CD4-positive, CD25-positive, alpha-beta regulatory T cell (primary cell): ENCODE measurements around the gene RABL3. TPM values are rescaled to one million over a fixed set of nuclear protein-coding genes. Genes with fewer than 3 reads are reported as not detected.
"Not testable (repeated sequence)": the region's sequence is repeated elsewhere in the genome, so short reads cannot be mapped to it uniquely, and the experiment has no call there.

Experiments used
- ATAC-seq, 2 donors: fragments of 150-1000 bp; cut with Tn5 transposase; one replicate each; pipeline ENCODE4 v1.10.0; 2021; ENCODE audit warnings: low read depth in 2 of 2, moderate number of reproducible peaks in 2 of 2, moderate library complexity in 1 of 2
- DNase-seq, 3 donors: peaks; one replicate each; pipeline versions ENCODE4 v3.0.0 to v3.0.0-alpha.2; 2012 to 2022; ENCODE audit warnings: mixed read lengths in 1 of 3
- H3K27ac ChIP-seq: one replicate; pipeline ENCODE4 v1.7.0; 2013; ENCODE audit warnings: mild to moderate bottlenecking, low read length; ENCODE audit not compliant: insufficient read depth, poor library complexity, severe bottlenecking
- H3K27me3 ChIP-seq: one replicate; pipeline ENCODE4 v1.7.0; 2013; ENCODE audit warnings: low read length; ENCODE audit not compliant: control insufficient read depth, insufficient read depth
- H3K36me3 ChIP-seq: one replicate; pipeline ENCODE4 v1.7.0; 2013; ENCODE audit warnings: mild to moderate bottlenecking, low read length, moderate library complexity; ENCODE audit not compliant: control insufficient read depth, insufficient read depth
- H3K4me1 ChIP-seq: 2 replicates; pipeline ENCODE4 v1.7.0; 2013; ENCODE audit warnings: mild to moderate bottlenecking, low read length; ENCODE audit not compliant: insufficient read depth, control insufficient read depth, poor library complexity, severe bottlenecking
- H3K4me3 ChIP-seq: one replicate; pipeline ENCODE4 v1.7.0; 2013; ENCODE audit warnings: low read depth, mild to moderate bottlenecking, low read length, moderate library complexity
- H3K9me3 ChIP-seq, 2 experiments: 1 replicate in 1 of 2; 2 replicates in 1 of 2; pipeline ENCODE4 v1.7.0; 2013; ENCODE audit warnings: low read length in 2 of 2, mild to moderate bottlenecking in 1 of 2, moderate library complexity in 1 of 2; ENCODE audit not compliant: control insufficient read depth in 2 of 2
- H3K27ac Mint-ChIP-seq, 3 donors: one replicate each; pipeline ENCODE4 v1.8.0; 2020 to 2022; ENCODE audit warnings: mild to moderate bottlenecking in 3 of 3, mixed read lengths in 3 of 3, moderate library complexity in 2 of 3
- H3K27me3 Mint-ChIP-seq: one replicate; pipeline ENCODE4 v1.8.0; 2022; ENCODE audit warnings: mild to moderate bottlenecking, mixed read lengths
- H3K36me3 Mint-ChIP-seq: one replicate; pipeline ENCODE4 v1.8.0; 2020; ENCODE audit warnings: mixed read lengths
- H3K4me1 Mint-ChIP-seq, 4 donors: one replicate each; pipeline ENCODE4 v1.8.0; 2020 to 2022; ENCODE audit warnings: mixed read lengths in 4 of 4, mild to moderate bottlenecking in 1 of 4
- H3K4me3 Mint-ChIP-seq, 4 donors: one replicate each; pipeline ENCODE4 v1.8.0; 2020 to 2022; ENCODE audit warnings: mild to moderate bottlenecking in 4 of 4, mixed read lengths in 4 of 4, moderate library complexity in 3 of 4
- H3K9me3 Mint-ChIP-seq, 7 donors: one replicate each; pipeline ENCODE4 v1.8.0; 2020 to 2022; ENCODE audit warnings: mixed read lengths in 7 of 7, mild to moderate bottlenecking in 3 of 7, moderate library complexity in 2 of 7
- polyA plus RNA-seq, 4 donors: library from polyadenylated mRNA; unstranded; fragments of 300-500 nt; fragmentation: Illumina TruSeq; gene quantifications; one replicate each; pipeline ENCODE4 v1.2.3, GENCODE V29; 2021
- total RNA-seq: library from RNA; stranded (reverse); gene quantifications from one replicate; pipeline ENCODE4 v1.2.3, GENCODE V29; 2022

Gene RABL3
- total and polyA plus RNA-seq, 5 donors from 2014 or later, result 16.3 to 53.0 (median 46.8) TPM

- not testable (repeated sequence) for H3K27me3 Mint-ChIP-seq, H3K9me3 ChIP-seq, H3K27me3 ChIP-seq, H3K36me3 ChIP-seq
- H3K36me3 Mint-ChIP-seq, result peaks cover 19% of the 10 kb centered on the region
- peak; percentile 87 for ATAC-seq
- peaks cover 24% of the 10 kb centered on the region for H3K4me1 ChIP-seq
- DNase-seq, result peak; percentile 62 to 86 (median 77)
- peak overlapping the region; percentile 72 for H3K27ac ChIP-seq
- peaks cover 32 to 61% (median 47%) of the 10 kb centered on the region in 4 donors for H3K4me1 Mint-ChIP-seq
- peaks cover 0 to 17% (median 1%) of the 10 kb centered on the region in 7 donors for H3K9me3 Mint-ChIP-seq
- peak overlapping the region; percentile 90 to 96 (median 93) for H3K4me3 Mint-ChIP-seq
- H3K27ac Mint-ChIP-seq, result peak overlapping the region; percentile 93 to 99 (median 96)
- H3K4me3 ChIP-seq, result peak overlapping the region; percentile 80
Observed at GRCh38 chr3:120719167-120719834, 23.0 kb downstream of the RABL3 start.

DNA sequence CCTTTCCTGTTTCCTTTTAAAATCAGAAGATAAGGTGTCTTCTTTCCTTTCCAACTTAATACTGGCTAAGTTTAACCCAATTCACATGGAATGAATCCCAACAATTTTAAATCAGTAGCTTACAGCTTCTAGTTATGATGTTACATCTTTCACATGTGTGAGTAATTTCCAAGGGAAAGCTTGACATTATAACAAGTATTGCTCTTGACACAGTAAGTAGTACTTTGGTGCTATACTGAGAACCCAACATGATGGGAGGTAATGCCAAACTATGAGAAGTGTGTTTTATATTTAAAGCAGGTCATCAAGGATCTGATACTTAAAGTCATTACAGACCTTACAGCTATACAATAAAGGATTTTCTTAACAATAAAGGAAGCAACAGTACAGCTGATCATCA lies 29.1 kb downstream of the RABL3 start:
- peaks cover 9% of the 10 kb centered on the region for H3K4me1 ChIP-seq
- Mint-ChIP-seq H3K36me3 (peaks cover 26% of the 10 kb centered on the region), H3K27me3 (no peaks in the 10 kb centered on the region), H3K9me3 (peaks cover 0 to 1% (median 0%) of the 10 kb centered on the region in 7 donors), H3K27ac (peak overlapping the region in 2 of 3 donors; percentile 16 to 74), H3K4me3 (no peak overlapping the region), H3K4me1 (peaks cover 24 to 49% (median 38%) of the 10 kb centered on the region in 4 donors)
- DNase-seq (no peak), ATAC-seq (no peak)
- H3K9me3 ChIP-seq, result no peaks in the 10 kb centered on the region
- H3K36me3 ChIP-seq, result peaks cover 10% of the 10 kb centered on the region
- no peak overlapping the region for H3K27ac ChIP-seq
- no peaks in the 10 kb centered on the region for H3K27me3 ChIP-seq
- H3K4me3 ChIP-seq, result no peak overlapping the region

GRCh38 chr3:120710369-120710768 lies 31.9 kb downstream of the RABL3 start:
- Mint-ChIP-seq H3K9me3 (peaks cover 0 to 3% (median 0%) of the 10 kb centered on the region in 7 donors), H3K4me1 (peaks cover 20 to 42% (median 28%) of the 10 kb centered on the region in 4 donors), H3K36me3 (peaks cover 44% of the 10 kb centered on the region), H3K27ac (no peak overlapping the region), H3K27me3 (no peaks in the 10 kb centered on the region), H3K4me3 (no peak overlapping the region)
- ATAC-seq, result no peak
- Histone ChIP-seq H3K36me3 (peaks cover 20% of the 10 kb centered on the region), H3K27me3 (no peaks in the 10 kb centered on the region), H3K9me3 (no peaks in the 10 kb centered on the region), H3K4me3 (no peak overlapping the region), H3K27ac (no peak overlapping the region), H3K4me1 (no peaks in the 10 kb centered on the region)
- no peak for DNase-seq

DNA sequence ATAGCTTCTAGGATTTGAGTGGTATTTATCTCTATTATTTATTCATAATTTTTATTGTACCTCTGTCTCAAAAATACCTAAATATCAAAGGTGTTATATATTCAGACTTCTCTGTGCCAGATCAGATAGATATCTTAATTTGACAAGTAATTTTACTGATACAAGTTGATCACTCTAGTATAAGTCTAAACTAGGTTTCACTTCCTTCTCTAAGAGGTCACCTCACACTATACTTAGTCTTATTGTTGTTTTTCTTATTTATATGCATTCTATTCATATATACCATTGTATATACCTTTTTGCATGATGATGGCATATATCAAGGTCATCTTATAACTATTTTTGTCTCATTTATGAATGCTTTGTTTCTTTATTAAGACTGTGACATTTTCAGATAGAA lies 33.9 kb downstream of the RABL3 start:
- no peaks in the 10 kb centered on the region for H3K27me3 Mint-ChIP-seq
- peaks cover 48% of the 10 kb centered on the region for H3K36me3 Mint-ChIP-seq
- Histone ChIP-seq H3K36me3 (peaks cover 39% of the 10 kb centered on the region), H3K4me3 (no peak overlapping the region), H3K9me3 (peaks cover under 1 to 2% of the 10 kb centered on the region in 2 experiments), H3K4me1 (no peaks in the 10 kb centered on the region), H3K27me3 (no peaks in the 10 kb centered on the region), H3K27ac (no peak overlapping the region)
- peaks cover 0 to 7% (median 3%) of the 10 kb centered on the region in 7 donors for H3K9me3 Mint-ChIP-seq
- DNase-seq (no peak), ATAC-seq (no peak)
- no peak overlapping the region for H3K4me3 Mint-ChIP-seq
- H3K27ac Mint-ChIP-seq, result no peak overlapping the region
- peaks cover 16 to 36% (median 23%) of the 10 kb centered on the region in 4 donors for H3K4me1 Mint-ChIP-seq

DNA sequence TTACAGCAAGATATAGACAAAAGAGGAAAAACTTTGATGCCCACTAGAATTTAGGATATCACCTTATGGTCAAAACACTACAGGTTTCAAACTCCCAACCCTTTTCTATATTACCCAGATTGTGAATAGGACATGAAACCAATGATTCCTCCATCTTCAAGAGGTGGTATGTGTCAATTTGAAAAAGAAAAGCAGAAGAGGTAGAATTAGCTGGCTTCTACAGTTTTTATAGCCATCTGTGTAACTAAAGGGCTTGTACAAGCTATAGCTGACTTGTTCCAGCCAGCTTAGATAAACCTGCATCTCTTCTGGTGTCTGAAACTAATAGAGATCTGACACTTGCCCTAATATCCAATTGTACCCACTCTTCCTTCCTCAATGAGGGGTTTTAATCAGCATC lies 35.4 kb downstream of the RABL3 start:
- H3K4me3 ChIP-seq, result no peak overlapping the region
- ATAC-seq, result no peak
- Mint-ChIP-seq H3K36me3 (peaks cover 47% of the 10 kb centered on the region), H3K4me3 (no peak overlapping the region), H3K27ac (peak overlapping the region in 1 of 3 donors; percentile 5), H3K9me3 (peaks cover 0 to 8% (median 5%) of the 10 kb centered on the region in 7 donors), H3K4me1 (peaks cover 7 to 25% (median 17%) of the 10 kb centered on the region in 4 donors), H3K27me3 (no peaks in the 10 kb centered on the region)
- no peaks in the 10 kb centered on the region for H3K4me1 ChIP-seq
- no peak overlapping the region for H3K27ac ChIP-seq
- no peak for DNase-seq
- H3K36me3 ChIP-seq, result peaks cover 47% of the 10 kb centered on the region
- peaks cover 6 to 8% of the 10 kb centered on the region in 2 experiments for H3K9me3 ChIP-seq
- H3K27me3 ChIP-seq, result no peaks in the 10 kb centered on the region

DNA sequence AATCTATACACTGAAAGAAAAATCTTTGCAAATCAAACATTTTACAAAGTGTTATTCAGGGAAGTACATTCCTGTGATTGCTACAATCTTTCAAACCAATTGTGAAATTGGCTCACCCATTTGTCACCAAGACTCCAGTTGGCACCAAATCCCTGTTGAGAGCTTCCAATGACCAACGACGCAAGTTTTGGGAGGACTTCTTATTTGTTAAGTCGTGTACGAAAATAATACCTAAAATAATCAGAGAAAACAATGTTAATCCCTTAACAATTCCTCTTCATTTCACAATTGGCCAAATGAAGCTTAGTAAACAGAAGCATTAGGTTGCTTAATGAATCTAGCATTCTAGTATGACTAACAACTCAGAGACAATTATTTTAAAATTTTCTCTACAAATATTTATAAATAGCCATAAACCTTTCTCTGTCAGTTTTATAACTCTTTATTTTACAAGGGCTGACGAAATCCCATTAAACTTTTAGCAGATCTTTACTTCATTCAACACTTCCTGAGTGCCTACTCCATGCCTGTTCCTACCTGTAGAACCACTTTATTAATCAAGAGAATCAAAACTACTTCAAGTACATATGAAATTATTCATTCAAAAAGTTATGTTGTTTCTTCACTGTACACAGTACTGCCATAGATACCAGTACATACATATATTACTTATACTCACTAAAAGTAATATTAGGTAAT lies 36.3 kb downstream of the RABL3 start:
- Histone ChIP-seq H3K4me3 (no peak overlapping the region), H3K36me3 (peaks cover 47% of the 10 kb centered on the region), H3K9me3 (peaks cover 6 to 8% of the 10 kb centered on the region in 2 experiments), H3K27ac (no peak overlapping the region), H3K27me3 (no peaks in the 10 kb centered on the region), H3K4me1 (no peaks in the 10 kb centered on the region)
- Mint-ChIP-seq H3K27me3 (no peaks in the 10 kb centered on the region), H3K9me3 (peaks cover 0 to 8% (median 5%) of the 10 kb centered on the region in 7 donors), H3K36me3 (peaks cover 55% of the 10 kb centered on the region), H3K4me1 (peaks cover 12 to 32% (median 20%) of the 10 kb centered on the region in 4 donors), H3K4me3 (no peak overlapping the region), H3K27ac (no peak overlapping the region)
- DNase-seq (no peak), ATAC-seq (no peak)

GRCh38 chr3:120699333-120699732 lies 43.0 kb downstream of the RABL3 start:
- Histone ChIP-seq H3K4me1 (no peaks in the 10 kb centered on the region), H3K27ac (no peak overlapping the region), H3K36me3 (peaks cover 29% of the 10 kb centered on the region), H3K27me3 (no peaks in the 10 kb centered on the region), H3K9me3 (peaks cover 6 to 8% of the 10 kb centered on the region in 2 experiments), H3K4me3 (no peak overlapping the region)
- Mint-ChIP-seq H3K27me3 (no peaks in the 10 kb centered on the region), H3K36me3 (peaks cover 53% of the 10 kb centered on the region), H3K27ac (no peak overlapping the region), H3K4me1 (peaks cover 14 to 19% (median 16%) of the 10 kb centered on the region in 4 donors), H3K9me3 (peaks cover 0 to 8% (median 3%) of the 10 kb centered on the region in 7 donors), H3K4me3 (no peak overlapping the region)
- DNase-seq, result no peak
- no peak for ATAC-seq
